Measurements from ENCODE around the gene HSD3B1.
"Not testable (repeated sequence)": the region's sequence is repeated elsewhere in the genome, so short reads cannot be mapped to it uniquely, and the experiment has no call there.

The HSD3B1 gene

DNA sequence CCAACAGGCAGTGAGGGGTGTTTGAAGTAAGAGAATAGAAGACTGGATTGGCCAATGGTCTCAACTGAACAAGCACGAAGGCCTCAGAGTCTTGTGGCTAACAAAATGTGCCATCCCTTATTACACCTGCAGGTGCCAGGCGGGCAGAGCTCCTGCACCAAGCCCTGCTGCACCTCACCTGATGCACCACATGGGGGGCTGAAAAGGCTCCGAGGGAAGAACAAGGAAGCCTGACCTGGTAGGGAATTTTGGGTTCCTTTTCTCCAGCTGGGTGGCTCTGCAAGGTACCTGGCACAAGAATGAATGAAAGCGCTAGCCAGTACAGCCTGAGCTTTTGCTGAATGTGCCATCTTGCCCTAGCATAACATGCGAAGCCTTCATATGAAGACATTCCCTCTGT lies 9.7 kb downstream of the HSD3B1 start:
- no peak overlapping the region for H3K4me3 ChIP-seq (ENCODE audit: low read depth, low read length)
- no peak for DNase-seq (ENCODE audit: low read depth)
- TF ChIP-seq CTCF (IDR thresholded peaks at IDR 0.05; ENCODE audit: low read depth, low read length, missing control alignments): peak; percentile 11

DNA sequence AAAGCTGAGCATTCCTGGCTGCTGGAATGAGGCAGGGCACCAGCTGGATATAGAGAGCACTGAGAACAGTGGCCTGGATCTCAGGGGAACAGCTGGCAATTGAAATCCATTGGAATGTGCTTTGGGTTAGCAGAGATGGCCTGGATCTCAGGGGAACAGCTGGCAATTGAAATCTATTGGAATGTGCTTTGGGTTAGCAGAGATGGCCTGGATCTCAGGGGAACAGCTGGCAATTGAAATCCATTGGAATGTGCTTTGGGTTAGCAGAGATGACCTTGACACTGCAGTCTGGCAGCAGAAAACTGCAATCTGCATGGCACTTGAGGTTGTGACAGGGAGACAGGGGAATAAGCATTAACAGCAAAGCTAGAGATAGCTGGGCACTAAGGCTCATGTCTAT lies 10.7 kb downstream of the HSD3B1 start:
- not testable (repeated sequence) for H3K4me3 ChIP-seq (ENCODE audit: low read depth, low read length); DNase-seq (ENCODE audit: low read depth)

GRCh38 chr1:119531606-119532323 lies 24.8 kb downstream of the HSD3B1 start:
- no peak for TF ChIP-seq CTCF (IDR thresholded peaks at IDR 0.05; ENCODE audit: low read depth, low read length, missing control alignments)
- no peak overlapping the region for H3K4me3 ChIP-seq (ENCODE audit: low read depth, low read length)
- no peak for DNase-seq (ENCODE audit: low read depth)

DNA sequence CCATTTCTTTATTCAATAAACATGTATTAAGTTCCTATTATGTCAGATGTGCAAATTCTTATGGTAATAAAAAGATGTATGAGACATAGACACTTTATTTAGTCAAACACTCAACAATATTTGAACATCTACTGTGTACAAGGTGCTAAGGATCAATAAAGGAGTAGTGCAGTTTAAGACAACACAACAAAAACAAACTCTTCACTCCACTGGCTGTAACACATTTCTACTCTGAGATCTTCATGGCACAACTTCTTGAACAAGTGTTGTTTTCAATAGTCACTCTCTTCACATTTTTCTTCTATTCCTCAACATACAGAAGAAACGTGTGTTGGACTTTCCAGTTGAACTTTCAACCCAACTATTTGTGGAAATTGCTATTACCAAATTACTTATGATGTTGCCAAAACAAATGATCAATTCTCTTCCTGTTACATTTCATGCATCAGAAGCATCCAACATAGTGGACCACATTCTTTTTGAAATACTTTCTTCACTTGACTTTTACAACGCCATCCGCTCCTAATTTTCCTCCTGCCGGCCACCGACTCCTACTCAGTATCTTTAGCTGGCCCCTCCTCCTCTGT lies 25.4 kb downstream of the HSD3B1 start:
- H3K4me3 ChIP-seq (ENCODE audit: low read depth, low read length): no peak overlapping the region
- TF ChIP-seq CTCF (IDR thresholded peaks at IDR 0.05; ENCODE audit: low read depth, low read length, missing control alignments): no peak
- DNase-seq (ENCODE audit: low read depth): no peak

DNA sequence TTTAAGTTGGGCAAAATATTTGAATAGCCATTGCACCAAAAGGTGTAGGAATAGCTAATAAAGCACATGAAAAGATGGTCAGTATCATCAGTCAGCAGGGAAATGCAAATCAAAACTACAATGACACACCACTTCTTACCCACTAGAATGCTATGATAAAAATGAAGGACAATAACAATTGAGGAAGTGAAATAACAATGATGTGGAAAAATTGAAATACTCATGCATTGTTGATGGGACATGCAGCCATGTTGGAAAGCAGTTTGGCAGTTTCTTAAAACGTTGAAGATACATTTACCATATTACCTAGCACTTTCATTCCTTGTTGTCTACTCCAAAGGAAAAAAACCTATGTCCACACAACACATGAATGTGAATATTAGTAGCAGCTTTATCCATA lies 28.4 kb downstream of the HSD3B1 start:
- no peak for DNase-seq (ENCODE audit: low read depth)
- no peak overlapping the region for H3K4me3 ChIP-seq (ENCODE audit: low read depth, low read length)
- TF ChIP-seq CTCF (IDR thresholded peaks at IDR 0.05; ENCODE audit: low read depth, low read length, missing control alignments): no peak

DNA sequence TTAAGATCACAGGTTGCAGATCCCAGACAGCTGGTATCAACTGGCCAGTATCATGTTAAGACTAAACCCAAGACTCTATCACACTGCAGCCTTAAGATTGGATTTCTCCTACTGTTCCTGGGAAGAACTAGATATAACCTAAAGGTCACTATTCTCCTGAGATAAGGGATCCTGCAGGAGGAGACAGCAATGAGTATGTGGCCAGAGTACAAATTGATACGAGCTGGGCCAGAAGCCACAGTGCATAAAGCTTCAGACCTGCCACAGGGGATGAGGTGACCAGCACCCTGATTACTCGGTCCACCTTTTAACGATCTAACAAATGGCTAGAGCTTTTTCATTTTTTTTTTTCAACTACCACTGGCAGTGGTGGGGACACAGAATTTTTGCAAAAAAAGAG lies 31.0 kb downstream of the HSD3B1 start:
- no peak for TF ChIP-seq CTCF (IDR thresholded peaks at IDR 0.05; ENCODE audit: low read depth, low read length, missing control alignments)
- no peak overlapping the region for H3K4me3 ChIP-seq (ENCODE audit: low read depth, low read length)
- no peak for DNase-seq (ENCODE audit: low read depth)

DNA sequence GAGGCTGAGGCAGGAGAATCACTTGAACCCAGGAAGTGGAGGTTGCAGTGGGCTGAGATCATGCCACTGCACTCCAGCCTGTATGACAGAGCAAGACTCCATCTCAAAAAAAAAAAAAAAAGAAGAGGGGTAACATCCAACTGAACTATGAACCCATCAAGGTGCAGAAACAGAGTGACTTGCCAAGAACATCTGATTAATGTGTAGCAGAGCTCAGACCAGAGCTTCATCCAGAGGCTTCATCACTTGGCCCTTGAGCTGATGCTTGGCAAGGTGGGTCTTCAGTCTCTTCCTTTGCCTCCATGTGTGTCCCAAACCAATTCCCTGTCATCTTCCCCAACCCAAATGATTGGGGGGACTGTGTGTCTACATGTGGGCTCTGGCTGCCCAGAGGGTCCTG lies 32.6 kb downstream of the HSD3B1 start:
- TF ChIP-seq CTCF (IDR thresholded peaks at IDR 0.05; ENCODE audit: low read depth, low read length, missing control alignments): no peak
- no peak overlapping the region for H3K4me3 ChIP-seq (ENCODE audit: low read depth, low read length)
- DNase-seq (ENCODE audit: low read depth): no peak
